ENCODE data around the gene HLA-DRA.
A peak's percentile ranks its signal among the peaks of the same experiment; 100 is the strongest.

Gene HLA-DRA

DNA sequence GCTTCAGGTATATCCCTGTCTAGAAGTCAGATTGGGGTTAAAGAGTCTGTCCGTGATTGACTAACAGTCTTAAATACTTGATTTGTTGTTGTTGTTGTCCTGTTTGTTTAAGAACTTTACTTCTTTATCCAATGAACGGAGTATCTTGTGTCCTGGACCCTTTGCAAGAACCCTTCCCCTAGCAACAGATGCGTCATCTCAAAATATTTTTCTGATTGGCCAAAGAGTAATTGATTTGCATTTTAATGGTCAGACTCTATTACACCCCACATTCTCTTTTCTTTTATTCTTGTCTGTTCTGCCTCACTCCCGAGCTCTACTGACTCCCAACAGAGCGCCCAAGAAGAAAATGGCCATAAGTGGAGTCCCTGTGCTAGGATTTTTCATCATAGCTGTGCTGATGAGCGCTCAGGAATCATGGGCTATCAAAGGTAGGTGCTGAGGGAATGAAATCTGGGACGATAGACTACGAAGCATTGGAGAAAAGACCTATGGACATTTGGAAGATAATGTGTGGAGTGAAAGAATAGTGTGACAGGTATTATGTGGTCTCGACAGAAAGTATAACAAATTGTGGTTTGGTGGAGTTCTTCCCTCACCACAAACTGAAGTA is at the start of gene HLA-DRA:
HLA-DRA (plus strand) TSS at position 286 of the 613 bp plus-strand sequence; CDS start at position 350, 64 bp downstream.
- DNase-seq = no peak

DNA sequence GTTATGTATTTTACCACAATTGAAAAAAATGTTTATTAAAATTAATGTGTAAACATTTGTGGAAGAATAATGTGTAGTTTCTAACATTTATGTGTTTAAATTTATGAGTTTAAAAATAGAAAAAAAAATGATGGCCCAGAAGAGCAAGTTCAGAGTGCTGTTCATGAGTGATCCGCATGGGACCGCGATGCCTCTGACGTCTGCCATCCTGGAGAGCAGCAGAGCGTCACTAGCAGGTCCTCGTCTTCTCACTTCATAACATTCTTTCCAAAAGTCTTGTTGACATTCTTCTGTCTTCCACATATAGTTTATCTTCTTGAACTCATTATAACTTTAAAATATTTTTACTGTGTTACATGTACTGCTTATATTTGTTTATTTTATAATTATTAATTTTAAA is 48.2 kb upstream of the HLA-DRA start:
- DNase-seq = no peak

DNA sequence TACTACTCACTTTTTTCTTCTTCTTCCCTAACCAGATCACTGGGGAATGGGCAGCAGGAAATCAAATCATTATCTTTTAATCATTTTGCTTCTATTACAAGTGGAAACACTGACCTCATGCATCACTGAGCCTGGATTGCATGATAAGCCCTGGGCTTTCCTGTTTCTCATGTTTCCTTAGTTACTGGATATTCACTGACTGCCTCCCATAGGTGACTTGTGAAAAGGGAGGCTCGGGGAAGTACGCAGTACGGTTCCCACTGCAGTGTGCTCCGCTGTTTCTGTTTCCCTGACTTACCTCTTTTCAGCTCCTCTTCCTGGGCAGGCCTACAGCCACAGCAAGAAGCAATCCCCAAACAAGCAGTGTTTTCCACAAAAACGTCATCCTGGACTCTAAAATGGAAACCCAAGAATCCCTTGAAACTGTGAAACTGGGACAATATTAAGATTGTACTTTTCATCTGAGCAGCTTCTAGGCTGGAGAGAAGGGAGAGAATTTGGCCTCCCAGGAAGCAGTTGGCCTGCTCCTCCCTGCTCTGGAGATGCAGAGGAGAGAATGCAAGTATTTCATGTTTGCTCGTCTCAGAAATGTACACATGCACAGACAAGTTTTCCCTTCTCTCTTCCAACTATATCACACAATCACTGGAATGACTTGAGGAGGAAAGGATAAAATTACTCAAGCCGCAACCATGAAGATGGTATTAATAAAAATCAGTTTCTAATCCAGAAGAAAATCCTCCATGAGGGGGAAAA is 45.8 kb upstream of the HLA-DRA start:
- DNase-seq = no peak

DNA sequence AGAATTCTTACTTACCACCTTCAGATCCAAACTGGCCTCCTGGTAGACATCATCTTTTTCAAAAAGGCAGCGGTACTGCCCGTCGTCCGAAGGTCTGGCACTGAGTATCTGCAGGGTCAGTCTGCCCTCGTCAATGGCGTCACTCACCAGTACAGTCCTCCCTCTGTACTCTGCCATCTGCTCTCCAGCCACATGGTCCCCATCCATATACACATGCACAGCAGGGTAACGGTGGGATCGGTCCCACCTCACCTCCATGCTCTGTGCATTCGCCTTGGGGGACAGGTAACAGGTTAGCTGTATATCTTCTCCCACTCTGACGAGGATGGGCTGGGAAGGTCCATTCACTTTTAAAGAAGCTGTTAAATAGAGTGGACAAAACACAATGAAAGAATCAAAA is 43.7 kb upstream of the HLA-DRA start:
- DNase-seq = no peak

DNA sequence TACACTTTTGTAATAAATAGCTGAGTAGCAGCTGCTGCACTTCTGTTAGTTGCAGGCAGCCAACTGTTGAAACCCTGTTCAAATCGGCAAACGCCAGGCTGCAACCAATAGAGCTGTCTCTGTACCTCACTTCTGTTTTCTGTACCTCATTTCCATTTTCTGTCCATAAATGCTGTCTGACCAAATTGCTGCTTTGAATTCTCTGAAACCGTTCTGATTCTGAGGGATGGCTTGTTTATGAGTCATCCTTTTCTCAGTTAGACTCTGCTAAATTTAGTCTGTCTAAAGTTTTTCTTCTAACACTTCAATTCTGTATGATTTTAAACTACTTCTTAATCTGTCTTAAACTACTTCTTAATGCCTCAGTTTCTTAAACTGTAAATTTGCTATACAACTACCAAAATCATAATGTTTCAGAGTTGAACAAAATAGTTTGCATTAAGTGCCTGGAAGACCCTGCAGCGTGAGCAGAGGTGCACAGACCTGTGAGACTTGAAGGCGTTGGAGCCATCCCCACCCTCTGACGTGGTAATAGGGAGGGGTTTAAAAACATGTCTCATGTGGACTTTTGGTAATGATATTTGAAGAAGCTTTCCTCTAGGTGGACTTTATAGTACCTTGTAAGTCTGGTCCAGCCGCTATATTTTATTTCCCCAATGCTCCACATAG is 42.3 kb upstream of the HLA-DRA start:
- no peak for DNase-seq

DNA sequence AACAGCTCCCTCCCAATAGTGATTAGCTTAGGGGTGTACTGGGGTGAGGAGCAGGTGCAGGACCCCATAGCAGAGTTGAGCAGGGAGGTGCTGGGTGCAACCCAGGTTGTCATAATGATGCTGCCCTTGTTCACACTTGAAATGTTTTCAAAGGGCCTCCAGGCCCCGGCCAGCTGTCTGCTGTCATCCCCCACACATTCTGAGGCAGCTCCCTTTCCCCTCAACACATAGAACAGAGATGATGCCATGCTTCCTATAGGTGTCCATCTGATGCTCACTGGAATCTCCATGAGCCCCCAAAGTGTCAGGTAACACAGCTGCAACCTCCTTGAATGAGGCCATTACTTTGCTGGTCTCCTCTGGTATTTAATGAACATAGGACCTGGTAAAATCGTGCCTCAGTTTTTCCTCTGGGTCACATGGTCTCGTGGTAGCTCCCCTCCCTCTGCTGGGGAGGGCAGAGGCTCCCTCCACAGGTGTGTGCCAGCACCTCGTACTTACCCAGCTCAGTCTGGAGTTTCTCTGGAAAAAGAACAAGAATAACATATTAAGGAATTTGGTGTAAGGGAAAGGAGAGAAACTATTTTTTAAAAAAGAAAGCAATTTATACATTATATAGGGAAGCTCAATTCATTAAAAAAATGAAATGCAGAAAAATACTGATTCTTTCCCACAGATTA is 38.3 kb upstream of the HLA-DRA start:
- DNase-seq = no peak

DNA sequence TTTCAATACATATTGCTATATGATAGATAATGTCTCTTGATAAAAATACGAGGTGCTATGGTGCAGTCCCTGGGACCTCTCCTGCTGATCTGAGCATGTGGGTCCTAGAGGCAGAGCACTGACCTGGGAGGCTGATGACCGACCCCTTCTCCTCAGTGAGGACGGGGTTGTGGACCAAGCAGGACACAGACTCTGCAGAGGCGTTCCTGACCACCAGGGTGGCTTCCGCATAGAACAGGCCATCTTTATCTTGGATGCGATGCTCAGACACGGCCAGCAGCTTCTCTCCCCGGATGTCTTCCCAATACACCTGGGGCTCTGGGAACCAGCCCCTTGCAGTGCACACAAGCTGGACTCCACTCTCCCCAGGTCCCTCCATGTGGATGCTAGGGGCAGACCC is 36.9 kb upstream of the HLA-DRA start:
- no peak for DNase-seq

DNA sequence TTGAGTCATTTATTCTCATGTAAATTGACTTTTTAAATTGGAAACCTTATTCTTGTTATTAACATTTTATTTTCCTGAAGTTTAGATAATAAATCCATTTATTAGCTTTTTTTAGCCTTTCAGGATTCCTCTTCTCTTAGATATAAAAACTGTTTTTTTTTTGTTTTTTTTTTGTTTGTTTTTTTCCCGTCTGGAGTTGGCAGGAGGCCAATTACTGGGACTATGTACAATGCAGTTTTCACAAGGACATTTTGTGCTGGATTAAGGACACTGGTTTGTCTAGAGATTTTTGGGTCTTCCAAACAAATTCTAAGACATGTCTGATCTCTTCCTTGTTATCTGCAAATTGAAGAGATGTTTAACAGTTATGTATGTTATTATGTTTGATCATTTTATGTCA is 34.0 kb upstream of the HLA-DRA start:
- no peak for DNase-seq

DNA sequence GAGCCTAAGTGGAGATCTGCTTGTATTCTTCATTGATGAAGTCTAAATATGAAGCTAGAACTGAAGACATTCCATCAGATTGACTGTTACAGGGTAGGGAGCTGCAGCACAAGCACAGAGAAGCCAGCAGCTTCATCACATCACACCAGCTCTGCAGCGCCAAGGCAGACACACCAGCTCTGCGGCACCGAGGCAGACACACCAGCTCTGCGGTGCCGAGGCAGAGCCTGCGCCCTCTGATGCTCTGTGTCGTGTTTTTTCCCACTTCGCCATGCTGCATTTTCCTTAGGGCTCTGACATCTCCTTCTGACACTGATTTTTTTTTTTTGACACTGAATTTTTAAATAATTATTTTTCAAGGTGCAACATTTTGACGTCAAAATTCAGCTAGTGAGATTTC is 33.5 kb upstream of the HLA-DRA start:
- DNase-seq = no peak

DNA sequence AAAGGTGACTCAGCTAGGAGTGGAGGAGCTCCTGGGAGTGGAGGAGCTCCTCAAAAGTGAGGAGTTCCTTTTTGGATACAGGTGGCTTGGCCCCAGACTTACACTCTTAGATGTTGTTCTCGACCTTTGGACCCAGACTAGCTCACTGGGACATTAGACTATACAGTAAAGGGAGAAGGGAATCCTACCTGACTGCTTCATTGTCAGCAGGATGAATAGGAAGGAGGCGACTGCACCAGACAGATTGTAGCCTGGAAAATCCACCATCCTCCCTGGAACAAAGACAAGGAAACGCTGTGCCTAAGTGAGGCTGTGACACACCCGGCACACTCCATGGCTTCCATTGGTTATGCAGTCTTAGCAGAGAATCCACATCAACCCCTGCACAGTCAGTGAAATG is 32.8 kb upstream of the HLA-DRA start, which contains the start of gene BTNL2:
BTNL2 (minus strand) TSS at position 325 of the 400 bp plus-strand sequence; CDS start at position 267, 58 bp downstream.
- DNase-seq = no peak

DNA sequence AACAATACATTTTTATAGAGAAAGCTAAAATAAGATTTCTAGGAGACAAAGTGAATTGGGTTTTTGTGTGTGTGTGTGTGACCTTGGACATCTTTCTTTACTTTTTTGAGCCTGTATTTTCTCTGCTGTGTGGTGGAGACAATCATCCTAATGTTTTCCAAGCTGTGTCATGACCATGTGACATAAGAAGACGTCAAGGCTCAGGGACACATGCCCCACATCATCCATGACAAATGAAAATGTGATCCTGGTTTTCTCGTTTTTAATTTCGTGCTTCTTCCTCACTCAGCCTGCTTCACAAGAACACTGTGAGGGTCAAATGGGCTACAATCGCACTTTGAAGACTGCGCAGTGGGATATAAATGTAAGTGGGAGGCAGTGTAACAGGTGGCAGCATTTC is 28.8 kb upstream of the HLA-DRA start:
- DNase-seq = no peak

DNA sequence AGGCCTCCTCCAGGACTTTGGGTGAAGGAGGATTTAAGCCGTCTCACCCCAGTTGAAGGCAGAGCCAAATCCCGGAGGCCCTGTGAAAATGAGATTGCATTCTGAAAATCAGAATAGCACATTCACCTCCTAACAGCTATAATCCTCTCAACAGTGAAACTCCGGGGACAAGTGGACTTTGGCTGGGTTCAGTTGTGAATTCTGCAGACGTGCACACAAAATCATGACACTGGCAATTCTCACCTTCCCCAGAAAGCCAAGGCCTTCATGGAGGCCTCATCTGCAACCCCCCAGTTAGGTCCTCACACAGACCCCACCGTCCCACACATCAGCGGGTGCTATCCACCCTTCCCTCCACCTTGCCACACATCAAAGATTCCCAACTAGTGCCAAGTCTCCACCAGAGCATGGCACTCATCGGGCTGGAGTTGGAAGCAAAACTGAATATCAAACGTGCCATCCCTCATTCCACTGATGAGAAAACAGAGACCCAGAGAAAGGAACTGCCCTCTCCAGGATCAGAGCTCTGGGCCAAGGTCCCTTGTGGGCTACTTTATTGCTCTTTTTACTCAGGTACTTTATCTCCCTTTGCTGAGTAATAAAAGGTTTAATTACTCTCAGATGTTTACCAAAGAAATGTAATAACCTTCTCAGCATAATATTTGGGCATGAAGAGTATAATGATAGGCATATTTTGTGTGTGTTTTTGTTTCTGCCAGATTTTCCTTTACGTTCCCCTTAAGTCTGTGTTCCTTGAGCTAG is 27.9 kb upstream of the HLA-DRA start:
- DNase-seq = no peak

DNA sequence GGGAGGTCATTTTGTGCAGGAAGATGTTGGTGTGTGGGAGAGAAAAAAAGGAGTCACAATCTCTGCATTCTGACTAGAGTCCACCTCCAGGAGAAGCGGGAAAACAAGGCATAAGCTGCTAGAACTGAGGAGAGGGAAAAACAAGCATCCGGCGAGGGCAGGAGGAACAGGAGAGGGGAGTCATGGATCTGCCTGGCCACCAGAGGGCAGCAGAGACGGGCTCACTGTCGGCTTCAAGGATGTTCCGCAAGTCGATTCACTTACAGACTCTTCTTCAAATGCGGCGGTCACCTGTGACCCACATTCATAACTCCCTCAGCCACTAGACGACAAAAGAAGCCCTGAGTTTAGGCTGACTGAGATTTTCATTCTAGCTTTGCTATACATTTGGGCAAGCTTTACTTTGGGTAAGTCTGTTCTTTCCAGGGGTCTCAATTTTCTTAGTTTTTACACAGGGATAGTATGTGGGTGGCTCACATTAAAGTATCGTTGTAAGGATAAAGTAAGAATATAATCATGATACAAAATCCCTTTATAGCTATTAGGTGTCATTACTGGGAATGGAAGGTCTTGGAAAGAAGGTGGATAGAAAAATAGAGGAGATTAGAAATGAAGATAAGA is 26.1 kb upstream of the HLA-DRA start:
- DNase-seq = peak; percentile 87

DNA sequence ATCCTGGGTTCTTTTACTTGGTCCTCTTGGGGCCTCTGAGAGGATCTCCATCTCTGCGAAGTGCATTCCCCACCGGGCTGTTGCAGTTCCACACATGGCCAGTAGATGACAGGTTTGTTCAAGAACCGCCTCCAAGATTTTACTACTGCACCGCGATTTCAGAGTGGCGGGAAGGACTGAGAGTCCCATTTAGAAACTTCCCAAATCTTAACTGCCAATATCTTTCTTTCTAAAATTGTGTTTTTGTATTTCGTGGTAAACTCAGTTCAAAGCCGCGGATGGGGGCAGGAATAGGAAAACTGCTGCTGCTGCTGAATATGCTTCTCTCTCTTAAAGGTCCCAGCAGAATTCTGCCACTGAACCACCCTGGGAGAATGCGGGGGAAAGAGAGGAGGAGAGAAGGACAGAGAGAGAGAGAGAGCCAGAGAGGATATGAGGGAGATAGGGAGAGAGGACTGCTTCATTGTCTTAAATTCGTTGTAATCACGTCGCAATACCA is 24.1 kb upstream of the HLA-DRA start:
- DNase-seq = peak; percentile 80

DNA sequence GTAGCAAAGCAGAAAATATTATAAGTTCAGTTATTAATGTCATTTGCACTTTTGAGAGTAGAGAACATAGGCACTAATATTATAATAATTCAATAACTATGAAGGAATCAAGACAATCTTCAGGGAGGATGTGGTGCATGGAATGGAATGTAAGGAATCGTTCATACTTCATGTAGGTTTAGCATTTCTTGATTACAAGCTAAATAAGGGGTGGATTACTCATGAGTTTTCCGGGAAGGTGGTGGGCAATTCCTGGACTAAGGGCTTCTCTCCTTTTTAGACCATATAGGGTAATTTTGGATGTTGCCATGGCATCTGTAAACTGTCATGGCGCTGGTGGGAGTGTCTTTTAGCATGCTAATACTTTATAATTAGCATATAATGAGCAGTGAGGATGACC is 23.7 kb upstream of the HLA-DRA start:
- no peak for DNase-seq

DNA sequence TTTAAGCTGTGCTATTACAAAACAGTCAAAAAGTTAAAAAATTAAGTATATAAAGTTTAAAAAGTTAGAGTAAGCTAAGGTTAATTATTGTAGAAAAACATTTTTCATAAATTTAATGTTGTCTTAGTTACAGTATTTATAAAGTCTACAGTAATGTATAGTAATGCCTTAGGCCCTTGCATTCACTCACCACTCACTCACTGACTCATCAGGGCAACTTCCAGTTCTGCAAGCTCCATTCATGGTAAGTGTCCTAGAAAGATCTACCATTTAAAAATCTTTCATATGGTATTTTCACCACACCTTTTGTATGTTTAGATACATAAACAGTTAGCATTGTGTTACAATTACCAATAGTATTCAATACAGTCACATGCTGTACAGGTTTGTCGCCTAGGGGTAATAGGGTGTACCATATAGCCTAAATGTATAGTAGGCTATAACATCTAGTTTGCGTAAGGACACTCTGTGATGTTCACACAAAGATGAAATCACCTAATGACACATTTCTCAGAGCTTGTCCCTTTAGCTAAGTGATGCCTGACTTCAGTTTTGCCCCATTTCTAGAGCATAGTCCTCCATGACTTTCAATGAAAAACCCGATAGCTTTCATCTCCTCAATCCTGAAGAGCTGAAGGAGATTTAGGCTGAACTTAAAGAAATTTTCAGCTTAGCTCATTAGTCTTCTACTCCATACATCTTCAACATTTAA is 14.9 kb upstream of the HLA-DRA start:
- DNase-seq = no peak

DNA sequence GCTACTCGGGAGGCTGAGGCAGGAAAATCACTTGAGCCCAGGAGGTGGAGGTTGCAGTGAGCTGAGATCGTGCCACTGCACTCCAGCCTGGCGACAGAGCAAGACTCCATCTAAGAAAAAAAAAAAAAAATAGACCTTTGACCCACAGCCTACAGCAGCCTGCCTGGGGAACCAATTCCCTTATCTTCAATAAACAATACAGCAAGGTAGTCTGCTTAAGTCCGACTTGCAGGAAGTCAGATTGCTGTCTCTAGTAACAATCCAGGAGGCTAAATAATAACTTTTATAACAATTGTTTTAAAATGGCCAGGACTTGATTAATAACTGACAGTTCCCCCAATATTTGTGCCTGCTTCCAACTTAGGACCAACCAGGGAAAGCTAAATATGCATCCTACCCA is 13.3 kb upstream of the HLA-DRA start:
- DNase-seq = no peak

DNA sequence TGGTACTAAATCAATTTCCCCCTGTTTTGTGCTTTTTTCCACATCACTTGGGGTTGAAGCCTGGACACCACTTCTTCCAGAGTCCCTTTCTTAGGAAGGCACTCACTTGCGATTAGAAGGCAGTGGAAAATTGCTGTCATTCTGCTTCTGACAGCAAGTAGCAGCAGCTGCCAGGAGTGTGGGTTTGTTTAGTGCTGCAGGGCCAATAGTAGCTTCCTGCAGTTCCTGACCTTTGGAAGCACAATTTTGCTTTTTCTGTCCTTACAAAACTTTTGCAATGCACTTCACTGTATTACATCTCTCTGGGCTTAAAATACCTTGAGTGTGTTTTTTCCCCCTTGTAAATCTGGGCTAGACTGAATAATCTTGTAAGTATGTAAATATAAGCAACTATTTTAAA is 12.5 kb upstream of the HLA-DRA start:
- no peak for DNase-seq

DNA sequence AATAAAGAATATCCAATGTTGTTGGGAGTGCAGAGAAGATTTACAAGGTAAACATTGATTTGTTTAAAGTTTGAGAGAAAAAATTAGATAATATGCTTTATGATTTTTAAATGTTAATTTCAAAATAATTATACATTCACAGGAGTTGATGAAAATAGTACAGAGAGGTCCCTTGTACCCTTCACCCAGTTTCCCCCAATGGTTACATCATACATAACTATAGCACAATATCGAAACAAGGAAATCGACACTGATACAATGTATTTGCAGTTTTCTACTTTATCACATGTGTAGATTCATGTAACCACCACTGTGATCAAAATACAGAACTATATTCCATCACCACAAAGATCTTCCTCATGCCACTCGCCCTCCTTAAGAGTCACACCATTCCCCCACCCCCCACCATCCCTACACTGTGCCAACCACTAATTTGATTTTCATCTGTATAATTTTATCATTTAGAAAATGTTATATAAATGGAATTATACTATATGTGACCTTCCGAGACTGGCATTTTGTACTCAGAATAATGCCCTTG is 11.7 kb upstream of the HLA-DRA start:
- no peak for DNase-seq

DNA sequence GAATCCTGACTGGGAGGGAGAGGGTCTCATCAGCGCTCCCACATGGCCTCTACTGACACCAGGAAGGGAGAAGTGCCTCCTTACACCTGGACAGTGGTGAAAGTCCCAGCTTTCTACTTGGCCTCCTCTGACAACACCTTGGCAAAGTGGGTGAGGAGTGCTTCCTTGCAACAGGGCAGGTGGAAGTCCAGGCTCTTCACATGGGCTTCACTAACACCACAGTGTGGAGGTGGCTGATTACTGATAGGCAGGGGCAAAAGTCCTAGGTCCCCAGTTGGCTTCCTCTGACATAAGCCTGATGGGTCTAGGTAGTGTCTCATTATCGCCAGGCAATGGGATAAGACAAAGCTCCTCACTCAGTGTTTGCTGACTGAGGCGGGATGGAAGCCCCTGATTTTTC is 9.5 kb upstream of the HLA-DRA start:
- DNase-seq = no peak

DNA sequence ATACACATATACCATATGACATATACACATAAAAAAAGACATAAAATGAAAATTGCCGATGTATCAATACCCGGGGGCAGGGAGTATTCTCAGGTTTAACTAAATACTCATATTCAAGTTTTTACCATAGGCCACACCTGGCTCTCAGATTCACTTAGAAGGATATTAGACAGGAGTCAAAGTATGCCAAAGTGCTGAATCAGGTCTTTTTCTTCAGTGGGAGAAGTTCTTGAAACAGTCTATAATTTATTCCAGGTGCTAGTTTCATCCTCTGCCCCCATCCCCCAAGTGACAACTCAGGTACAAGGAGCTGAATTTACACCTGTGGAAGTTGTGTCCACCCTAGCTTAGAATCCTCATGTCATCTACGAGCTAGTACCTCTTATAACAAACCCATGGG is 8.5 kb upstream of the HLA-DRA start:
- DNase-seq = no peak
